D721Med (cell line): ENCODE measurements around the gene MIGA2.

Experiments
- DNase-seq: peaks from one replicate; pipeline ENCODE4 v3.0.0; 2011; ENCODE audit warnings: low spot score; ENCODE audit not compliant: insufficient read length
- FAIRE-seq: peaks from 2 replicates; lab custom pipeline; 2011; peaks lifted over from hg19 to GRCh38; lab: Jason Lieb, UNC
- TF ChIP-seq, protein P1 (sequence below): IDR thresholded peaks from 2 replicates; pipeline ENCODE4 v1.5.1; 2012; ENCODE audit warnings: mild to moderate bottlenecking, control low read depth; ENCODE audit not compliant: insufficient read depth; ENCODE audit errors: missing control alignments

MIGA2 gene

DNA sequence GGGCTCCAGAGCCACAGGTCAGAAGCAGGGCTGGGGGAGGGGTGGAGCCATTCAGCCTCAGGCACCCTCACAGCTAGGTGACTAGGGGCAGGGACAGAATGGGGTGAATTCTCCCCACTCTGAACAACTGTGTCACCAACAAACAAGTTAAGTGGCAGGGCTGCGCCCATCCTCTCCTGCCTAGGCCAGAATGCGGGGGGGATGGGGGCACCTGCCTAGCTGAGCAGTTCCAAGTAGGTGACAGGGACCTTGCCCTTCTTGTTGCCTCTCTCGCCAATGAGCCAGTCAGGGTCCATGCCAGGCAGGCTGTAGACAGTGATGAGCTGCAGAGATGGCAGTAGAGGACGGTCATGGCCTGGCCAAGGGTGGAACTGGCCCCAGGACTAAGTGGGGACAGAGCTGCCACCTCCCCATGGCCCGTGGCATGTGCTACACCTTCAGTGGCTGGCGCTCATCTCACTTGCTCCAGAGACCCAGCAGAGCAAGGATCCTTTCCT, 27.9 kb upstream of the MIGA2 start:
- DNase-seq, result no peak
- no peak for FAIRE-seq
- TF ChIP-seq, protein P1, sequence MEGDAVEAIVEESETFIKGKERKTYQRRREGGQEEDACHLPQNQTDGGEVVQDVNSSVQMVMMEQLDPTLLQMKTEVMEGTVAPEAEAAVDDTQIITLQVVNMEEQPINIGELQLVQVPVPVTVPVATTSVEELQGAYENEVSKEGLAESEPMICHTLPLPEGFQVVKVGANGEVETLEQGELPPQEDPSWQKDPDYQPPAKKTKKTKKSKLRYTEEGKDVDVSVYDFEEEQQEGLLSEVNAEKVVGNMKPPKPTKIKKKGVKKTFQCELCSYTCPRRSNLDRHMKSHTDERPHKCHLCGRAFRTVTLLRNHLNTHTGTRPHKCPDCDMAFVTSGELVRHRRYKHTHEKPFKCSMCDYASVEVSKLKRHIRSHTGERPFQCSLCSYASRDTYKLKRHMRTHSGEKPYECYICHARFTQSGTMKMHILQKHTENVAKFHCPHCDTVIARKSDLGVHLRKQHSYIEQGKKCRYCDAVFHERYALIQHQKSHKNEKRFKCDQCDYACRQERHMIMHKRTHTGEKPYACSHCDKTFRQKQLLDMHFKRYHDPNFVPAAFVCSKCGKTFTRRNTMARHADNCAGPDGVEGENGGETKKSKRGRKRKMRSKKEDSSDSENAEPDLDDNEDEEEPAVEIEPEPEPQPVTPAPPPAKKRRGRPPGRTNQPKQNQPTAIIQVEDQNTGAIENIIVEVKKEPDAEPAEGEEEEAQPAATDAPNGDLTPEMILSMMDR, result no peak

DNA sequence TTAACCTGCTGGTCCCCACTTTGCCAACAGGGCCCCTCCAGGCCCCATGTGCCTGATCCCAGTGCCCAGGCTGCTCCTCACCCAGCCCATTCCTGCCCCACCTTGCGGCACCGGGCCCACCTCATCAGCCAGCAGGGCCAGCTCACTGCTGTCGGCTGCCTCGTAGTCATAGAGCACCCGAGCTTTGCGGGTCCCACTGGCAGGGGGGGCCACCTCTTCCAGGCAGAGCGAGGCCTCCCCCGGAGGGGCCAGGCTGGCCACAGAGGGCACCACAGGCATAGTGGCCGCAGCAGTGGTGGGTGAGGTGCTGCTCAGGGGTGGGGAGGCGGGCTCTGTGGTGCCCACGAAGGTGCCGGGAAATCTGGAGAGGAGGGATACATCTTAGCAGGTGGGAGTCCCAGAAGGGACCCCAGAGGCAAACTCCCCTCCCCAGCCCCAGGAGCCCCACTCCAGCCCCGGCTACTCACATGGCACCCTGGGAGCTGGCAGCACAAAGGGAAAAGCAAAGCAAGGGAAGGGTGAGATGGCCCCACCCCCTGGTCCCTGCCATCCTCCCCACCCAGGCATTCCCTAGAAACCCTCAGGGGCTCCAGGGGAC, 27.3 kb upstream of the MIGA2 start:
- no peak for FAIRE-seq
- TF ChIP-seq, protein P1, result no peak
- no peak for DNase-seq

DNA sequence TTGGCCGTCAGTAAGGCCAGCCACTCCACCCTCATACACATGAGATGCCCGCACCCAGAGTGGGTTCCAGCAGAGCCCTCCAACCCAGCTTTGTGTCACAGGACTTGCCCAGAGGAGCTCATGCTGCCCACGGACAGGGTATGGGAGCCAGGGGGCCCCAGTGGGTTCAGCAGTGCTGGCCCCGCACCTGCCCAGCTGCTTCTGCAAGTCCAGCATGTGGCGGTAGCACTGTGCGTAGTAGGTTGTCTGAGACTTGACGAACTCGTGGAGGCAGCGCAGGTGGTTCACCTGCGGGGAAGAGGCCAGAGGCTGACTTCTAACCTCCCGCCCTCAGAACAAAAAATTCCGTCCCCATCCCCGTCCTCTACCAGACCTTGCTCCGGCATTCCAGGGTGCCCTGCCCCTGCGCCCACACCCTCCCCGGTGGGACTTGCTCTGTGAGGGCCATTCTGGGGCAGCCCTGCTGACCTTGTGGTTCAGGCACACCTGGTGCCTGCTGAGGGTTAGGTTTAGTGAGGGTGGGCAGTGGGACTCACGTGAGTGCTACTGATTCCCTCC, 26.8 kb upstream of the MIGA2 start:
- FAIRE-seq (no peak), DNase-seq (no peak)
- TF ChIP-seq, protein P1, result no peak

GRCh38 chr9:129010267-129010975, 26.0 kb upstream of the MIGA2 start:
- TF ChIP-seq, protein P1, result no peak
- FAIRE-seq, result no peak

GRCh38 chr9:129011170-129011569, 25.3 kb upstream of the MIGA2 start:
- TF ChIP-seq, protein P1, result no peak
- no peak for FAIRE-seq
- no peak for DNase-seq

More at GRCh38 chr9:129010267-129010975, 26.0 kb upstream of the MIGA2 start:
- DNase-seq, result no peak

- FAIRE-seq (no peak), DNase-seq (no peak)
- TF ChIP-seq, protein P1, result no peak
These were observed 24.7 kb upstream of the MIGA2 start for GRCh38 chr9:129011761-129012181.
